ENCODE results near the gene FAM20A.

FAM20A gene

DNA sequence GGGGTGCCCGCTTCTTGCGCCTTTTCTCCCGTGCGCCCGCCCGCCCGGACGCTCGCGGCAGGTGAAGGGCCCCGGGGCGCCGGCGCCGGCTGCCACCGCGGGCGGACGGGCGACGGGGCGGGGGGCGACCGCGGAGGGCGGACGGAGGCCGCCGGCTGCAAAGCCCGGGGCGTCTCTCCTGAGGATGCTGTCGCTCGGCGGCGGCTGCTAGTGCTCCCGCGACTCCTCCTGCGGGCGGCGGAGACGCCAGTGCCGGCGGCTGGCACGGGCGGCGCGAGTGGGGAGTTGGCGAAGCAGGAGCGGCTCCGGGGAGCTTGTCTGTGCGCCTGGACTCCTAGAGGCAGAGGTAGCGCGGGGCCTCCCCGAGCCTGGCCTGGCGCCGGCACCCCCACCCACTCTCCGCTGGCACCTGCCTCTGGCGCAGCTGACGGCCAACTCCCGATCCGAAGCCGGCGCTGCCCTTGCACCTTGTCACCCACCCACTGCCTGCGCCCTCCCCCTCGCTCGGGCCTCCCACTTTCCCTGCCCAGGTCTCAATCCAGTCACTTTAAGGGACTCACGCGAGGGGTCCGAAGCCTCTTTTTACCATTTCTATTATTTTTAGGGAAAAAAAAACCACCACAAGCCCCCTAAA lies at the start of gene FAM20A:
FAM20A (minus strand) TSS at position 437 of the 634 bp plus-strand sequence. CDS start 701 bp downstream, outside the sequence.
- no peak for DNase-seq

- DNase-seq: no peak
These were observed 48.2 kb upstream of the FAM20A start for GRCh38 chr17:68649324-68649723.

GRCh38 chr17:68646626-68647526 lies 45.7 kb upstream of the FAM20A start:
- no peak for DNase-seq

GRCh38 chr17:68642118-68642412 lies 40.9 kb upstream of the FAM20A start:
- DNase-seq: no peak

GRCh38 chr17:68641276-68642117 lies 40.3 kb upstream of the FAM20A start:
- no peak for DNase-seq

DNA sequence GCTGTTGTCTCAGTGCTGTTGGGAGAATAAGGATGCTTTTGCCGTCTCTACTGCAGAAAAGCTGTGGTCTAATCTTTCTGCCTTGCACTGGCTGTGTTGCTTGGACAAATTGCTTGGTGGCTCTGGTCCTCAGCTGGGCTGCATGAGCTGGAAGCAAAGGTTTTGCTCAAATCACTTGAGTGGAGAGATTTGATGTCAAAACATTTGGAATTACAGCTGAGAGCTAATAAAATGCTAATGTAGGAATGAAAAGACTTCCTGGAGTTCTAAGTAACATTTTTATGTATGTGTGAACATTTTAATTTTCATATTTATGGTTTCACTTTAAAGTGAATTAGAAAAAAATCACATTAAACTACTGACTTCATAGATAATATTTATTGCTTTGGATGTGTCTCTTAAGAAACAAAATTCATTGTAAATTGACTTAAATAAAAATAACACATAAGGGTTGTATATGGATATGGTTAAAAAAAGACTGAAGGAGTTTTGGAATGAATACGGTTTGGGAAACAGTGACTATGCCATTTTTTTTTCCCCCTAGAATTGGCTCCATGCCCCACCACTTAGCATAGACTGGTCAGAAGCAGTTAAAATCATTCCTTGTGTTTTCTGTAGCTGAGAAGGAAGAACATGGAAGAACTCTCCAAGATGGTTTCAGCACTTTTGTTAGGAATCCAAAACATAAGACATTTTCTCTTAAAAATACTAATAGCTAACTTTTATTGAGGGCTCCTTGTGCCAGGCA lies 39.2 kb upstream of the FAM20A start:
- DNase-seq: no peak

- no peak for DNase-seq
These were observed 33.2 kb upstream of the FAM20A start for GRCh38 chr17:68634345-68634876.

DNA sequence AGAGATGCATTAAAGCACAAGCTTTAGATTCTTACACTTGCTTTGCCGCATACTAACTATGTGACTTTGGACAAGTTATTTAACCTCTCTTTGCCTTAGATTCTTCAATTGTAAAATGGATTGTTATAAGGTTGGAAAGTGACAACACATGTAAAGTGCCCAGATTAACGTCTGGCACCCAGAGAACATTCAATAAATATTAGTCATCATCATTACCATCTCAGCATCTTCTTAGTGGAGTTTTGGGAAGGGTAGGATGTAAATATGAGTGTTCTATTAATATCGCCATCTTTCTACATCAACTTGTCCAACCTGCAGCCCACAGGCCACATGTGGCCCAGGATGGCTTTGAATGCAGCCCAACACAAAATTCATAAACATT lies 27.4 kb upstream of the FAM20A start:
- DNase-seq: no peak

DNA sequence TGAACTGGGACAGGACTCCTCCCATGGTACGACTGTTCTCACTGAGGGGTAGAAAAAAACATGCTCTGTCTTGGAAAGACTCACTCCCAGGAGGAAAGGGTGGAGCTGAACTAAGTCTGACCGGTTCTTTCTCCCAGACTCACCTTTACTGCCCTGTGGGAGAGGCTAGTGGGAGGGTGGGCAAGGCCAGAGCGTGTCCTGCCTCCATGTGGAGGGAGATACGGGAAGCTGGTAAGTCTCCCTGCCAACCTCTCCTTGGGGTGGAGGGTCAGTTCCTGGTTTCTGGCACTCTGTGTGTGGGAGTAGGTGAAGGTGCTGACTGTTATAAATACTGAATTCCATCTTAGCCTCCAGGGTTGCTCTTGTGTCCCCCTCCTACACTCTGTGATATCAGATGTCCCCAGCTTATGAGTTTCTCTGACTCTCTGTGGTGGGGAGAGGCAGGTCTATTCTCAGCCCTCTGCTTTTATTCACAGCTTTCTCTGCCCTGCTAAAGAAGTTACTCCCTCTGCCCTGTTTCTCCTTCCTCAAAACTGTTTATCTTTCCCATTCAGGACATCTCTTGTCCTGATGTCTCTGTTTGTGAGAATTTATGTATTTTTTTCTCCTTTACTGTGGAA lies 26.9 kb upstream of the FAM20A start:
- DNase-seq: no peak

DNA sequence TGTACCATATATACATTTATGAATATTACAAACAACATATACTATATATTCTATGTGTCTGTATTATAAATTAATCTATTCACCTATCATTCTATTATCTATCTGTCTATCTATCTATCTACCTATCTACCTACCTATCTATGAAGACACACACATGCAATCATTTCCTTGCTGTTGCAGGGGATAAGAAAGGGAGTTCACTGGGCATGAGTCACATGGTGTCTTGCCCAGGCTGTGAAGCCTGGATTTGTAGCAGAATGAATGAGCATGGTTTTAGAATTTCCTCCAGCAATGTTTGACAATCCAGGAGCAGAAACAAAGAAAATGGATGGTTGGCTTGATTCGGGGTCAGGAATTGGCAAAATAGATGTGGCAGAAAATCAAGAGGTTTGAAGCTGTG lies 23.2 kb upstream of the FAM20A start:
- no peak for DNase-seq

DNA sequence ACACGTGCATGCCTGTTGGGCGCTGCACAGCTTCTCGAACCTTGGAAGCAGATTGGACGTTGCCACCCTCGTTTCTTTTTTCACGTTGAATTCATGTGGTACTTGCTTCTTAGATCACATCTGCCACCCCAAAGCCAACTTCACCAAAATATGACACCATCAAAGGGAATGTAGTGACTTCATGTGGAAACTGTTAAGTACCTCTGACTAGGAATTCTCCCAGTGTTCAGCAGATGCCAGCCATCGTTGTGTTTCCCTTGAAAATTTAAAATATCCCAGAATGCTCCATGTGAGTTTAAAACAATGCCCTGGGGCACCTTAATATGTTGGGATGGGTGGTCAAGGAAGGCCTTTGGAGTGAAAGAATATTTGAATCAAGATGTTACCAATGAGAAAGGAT lies 22.6 kb upstream of the FAM20A start:
- DNase-seq: no peak

GRCh38 chr17:68622423-68622822 lies 21.3 kb upstream of the FAM20A start:
- no peak for DNase-seq

DNA sequence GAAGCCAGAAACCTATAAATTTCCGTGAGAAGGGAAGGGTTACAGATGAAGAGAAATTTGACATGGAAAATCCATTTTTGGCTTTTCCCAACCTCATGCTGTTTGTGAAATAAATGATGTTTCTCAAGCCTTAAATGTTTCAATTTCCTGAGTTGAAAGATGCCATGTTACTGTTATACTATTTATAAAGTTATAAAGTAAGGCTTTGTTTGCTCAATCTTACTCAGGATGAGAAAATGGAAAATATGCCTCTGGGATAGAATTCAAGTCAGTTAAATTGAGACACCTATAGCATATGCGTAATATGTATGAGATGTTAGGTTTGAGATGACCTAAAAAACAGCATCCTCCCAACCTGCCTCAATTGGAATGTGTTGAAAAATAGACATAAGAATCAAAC lies 19.9 kb upstream of the FAM20A start:
- DNase-seq: no peak

DNA sequence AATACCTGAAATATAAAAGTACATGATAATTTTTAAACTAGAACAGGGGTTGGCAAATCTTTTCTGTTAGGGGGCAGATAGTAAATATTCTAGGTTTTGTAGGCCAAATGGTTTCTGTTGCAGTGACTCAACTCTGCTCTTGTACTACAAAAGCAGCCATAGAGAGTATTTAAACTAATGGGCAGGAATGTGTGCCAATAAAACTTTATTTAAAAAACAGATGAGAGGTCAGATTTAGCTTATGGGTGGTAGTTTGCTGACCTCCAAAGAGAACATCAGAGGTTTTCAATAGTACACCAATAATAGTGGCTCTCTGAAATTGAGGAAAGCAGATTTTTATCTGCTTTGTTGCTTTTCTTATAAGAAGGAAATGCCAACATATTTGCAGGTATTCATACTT lies 15.2 kb upstream of the FAM20A start:
- DNase-seq: no peak

DNA sequence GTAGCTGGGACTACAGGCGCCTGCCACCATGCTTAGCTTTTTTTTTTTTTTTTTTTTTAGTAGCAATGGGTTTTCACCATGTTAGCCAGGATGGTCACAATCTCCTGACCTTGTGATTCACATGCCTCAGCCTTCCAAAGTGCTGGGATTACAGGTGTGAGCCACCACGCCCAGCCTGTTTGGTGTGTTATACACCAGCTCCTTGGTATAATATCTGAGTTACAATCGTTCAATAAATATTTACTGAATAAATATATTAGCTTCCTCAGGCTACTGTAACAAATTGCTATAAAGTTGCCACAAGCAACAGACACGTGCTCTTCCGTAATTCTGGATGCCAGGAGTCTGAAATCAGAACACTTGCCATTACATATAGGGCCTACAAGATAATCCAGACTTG lies 13.6 kb upstream of the FAM20A start:
- DNase-seq: no peak

DNA sequence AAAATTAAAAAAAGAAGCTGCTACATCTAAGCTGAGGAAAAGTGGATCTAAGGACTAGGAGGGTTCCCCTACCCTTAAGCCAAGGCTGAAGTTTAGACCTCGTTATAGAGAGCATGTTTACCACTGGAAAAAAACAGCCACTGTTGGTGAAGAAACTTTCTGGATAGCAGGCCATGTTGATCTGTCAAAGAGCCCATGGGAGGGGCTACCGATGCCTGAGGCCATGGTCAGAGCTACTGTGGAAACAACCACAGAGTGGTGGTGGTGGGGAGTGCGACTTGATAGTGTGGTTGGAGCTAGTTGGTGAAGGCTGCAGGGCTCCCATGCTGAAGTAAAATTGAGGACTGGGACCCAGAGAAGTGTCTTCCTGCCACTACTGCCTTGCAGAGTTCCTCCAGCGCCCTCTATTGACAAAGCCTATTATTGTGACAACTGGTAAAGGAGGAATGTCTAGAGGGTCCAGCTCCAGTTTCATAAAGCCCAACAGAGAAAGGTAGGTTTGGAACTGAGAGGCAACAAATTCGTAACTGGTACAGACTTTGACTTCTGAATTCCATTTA lies 12.7 kb upstream of the FAM20A start:
- peak; percentile 36 for DNase-seq

GRCh38 chr17:68612923-68613292 lies 11.7 kb upstream of the FAM20A start:
- no peak for DNase-seq

GRCh38 chr17:68612209-68612922 lies 11.2 kb upstream of the FAM20A start:
- DNase-seq: no peak

DNA sequence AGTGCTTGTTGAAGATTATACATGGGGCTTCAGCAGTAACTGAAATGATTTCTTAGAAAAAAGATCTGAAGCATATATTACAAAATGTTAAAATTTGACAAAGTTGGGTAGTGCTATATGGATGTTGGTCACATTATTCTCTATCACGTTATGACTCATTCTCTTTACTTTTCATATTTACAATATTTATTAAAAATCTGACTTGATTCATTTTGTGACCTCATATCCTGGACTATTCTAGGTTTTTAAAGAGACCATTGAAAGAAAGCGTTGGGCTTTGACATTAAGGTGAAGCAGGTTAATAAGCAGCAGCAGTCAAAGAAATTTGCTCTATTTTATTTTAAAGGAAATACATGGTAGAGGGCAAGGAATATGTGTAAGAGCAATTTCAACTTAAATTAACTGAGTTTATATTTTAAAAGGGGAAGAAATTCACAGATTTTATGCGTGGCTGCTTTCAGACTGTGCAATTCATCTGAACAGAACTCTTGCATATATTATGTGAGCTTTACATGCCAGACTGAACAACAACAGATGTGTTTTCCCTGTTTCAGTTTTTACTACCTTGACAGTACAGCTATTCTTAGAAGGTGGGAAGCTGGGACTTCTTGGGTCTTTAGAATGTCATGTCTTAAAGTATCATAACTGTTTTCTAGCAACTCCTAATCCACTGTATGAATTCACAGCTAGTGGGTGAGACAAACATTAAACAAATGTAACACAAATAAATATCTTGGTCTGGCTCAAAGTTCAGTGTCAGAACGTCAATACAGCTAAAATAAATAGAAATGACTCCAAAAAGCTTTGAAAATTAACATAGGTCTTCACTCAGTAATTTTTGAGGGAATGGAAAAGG lies 10.4 kb upstream of the FAM20A start:
- no peak for DNase-seq

DNA sequence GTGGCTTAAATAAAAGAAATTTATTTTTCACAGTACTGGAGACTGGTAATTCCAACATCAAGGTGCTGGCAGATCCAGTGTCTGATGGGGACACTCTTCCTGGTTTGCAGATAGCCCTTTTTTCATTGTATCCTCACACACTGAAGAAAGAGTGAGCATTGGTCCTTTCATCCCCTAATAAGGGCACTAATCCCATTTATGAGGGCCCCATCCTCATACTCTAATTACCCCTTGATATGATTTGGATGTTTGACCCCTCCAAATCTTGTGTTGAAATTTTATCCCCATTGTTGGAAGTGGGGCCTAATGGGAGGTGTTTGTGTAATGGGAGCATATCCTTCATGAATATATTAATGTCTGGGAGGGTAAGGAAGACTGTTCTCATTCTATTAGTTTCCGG lies 9.4 kb upstream of the FAM20A start:
- no peak for DNase-seq
